ENCODE measurements around the gene SNCAIP.

Gene SNCAIP

GRCh38 chr5:122297587-122298298 is 14.3 kb upstream of the SNCAIP start:
- no peak for TF ChIP-seq CTCF (IDR thresholded peaks at IDR 0.05; ENCODE audit: low read depth, low read length, missing control alignments)
- H3K4me3 ChIP-seq (ENCODE audit: low read depth, low read length) = no peak overlapping the region
- peak; percentile 49 for DNase-seq (ENCODE audit: low read depth)

- peak; percentile 12 for DNase-seq (ENCODE audit: low read depth)
- TF ChIP-seq CTCF (IDR thresholded peaks at IDR 0.05; ENCODE audit: low read depth, low read length, missing control alignments) = no peak
- no peak overlapping the region for H3K4me3 ChIP-seq (ENCODE audit: low read depth, low read length)
Observed at GRCh38 chr5:122300374-122300773, 11.7 kb upstream of the SNCAIP start.

- DNase-seq (ENCODE audit: low read depth) = no peak
- TF ChIP-seq CTCF (IDR thresholded peaks at IDR 0.05; ENCODE audit: low read depth, low read length, missing control alignments) = no peak
- H3K4me3 ChIP-seq (ENCODE audit: low read depth, low read length) = no peak overlapping the region
Observed at GRCh38 chr5:122301016-122301415, 11.0 kb upstream of the SNCAIP start.

GRCh38 chr5:122304471-122305215 is 7.4 kb upstream of the SNCAIP start:
- H3K4me3 ChIP-seq (ENCODE audit: low read depth, low read length) = no peak overlapping the region
- no peak for TF ChIP-seq CTCF (IDR thresholded peaks at IDR 0.05; ENCODE audit: low read depth, low read length, missing control alignments)
- DNase-seq (ENCODE audit: low read depth) = no peak

GRCh38 chr5:122306461-122306860 is 5.6 kb upstream of the SNCAIP start:
- no peak for DNase-seq (ENCODE audit: low read depth)
- TF ChIP-seq CTCF (IDR thresholded peaks at IDR 0.05; ENCODE audit: low read depth, low read length, missing control alignments) = no peak
- H3K4me3 ChIP-seq (ENCODE audit: low read depth, low read length) = no peak overlapping the region

- no peak overlapping the region for H3K4me3 ChIP-seq (ENCODE audit: low read depth, low read length)
- no peak for DNase-seq (ENCODE audit: low read depth)
- no peak for TF ChIP-seq CTCF (IDR thresholded peaks at IDR 0.05; ENCODE audit: low read depth, low read length, missing control alignments)
Observed at GRCh38 chr5:122310889-122311288, 1.1 kb upstream of the SNCAIP start.
